Measurements from ENCODE around the gene FAM181A.

DNA sequence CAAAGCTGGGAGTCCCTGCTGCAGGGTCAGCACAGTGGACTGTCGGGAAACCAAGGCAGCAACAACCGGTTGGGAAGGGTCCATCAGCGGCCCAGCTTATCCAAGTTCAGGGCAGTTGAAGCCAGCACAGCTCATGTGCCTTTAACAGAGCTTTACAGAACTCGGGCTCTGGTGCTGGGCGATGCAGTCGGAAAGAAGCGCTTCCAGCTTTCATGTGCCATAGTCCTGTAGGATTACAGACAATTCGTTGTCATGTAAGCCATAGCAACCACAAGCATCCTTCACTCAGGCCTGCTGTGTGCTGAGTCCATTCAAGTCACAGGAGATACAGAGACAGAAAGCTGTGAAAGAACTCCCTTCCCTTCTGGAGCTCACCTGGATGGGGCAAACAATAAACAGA, 3.5 kb upstream of the FAM181A start:
- TF ChIP-seq EZH2 (IDR thresholded peaks at IDR 0.05; ENCODE audit: borderline replicate concordance, low read length) = no peak
- TF ChIP-seq, protein P1, sequence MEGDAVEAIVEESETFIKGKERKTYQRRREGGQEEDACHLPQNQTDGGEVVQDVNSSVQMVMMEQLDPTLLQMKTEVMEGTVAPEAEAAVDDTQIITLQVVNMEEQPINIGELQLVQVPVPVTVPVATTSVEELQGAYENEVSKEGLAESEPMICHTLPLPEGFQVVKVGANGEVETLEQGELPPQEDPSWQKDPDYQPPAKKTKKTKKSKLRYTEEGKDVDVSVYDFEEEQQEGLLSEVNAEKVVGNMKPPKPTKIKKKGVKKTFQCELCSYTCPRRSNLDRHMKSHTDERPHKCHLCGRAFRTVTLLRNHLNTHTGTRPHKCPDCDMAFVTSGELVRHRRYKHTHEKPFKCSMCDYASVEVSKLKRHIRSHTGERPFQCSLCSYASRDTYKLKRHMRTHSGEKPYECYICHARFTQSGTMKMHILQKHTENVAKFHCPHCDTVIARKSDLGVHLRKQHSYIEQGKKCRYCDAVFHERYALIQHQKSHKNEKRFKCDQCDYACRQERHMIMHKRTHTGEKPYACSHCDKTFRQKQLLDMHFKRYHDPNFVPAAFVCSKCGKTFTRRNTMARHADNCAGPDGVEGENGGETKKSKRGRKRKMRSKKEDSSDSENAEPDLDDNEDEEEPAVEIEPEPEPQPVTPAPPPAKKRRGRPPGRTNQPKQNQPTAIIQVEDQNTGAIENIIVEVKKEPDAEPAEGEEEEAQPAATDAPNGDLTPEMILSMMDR (IDR thresholded peaks at IDR 0.05; ENCODE audit: low read length) = no peak

All from OCI-LY1 (cell line).